MM.1S (cell line): Measurements from ENCODE around the gene CFH.

Experiments
- EZH2phosphoT487 ChIP-seq: fragments of 300-600 bp; sonication (generic); IDR thresholded peaks from 2 replicates; pipeline ENCODE4 v1.6.1; 2018; ENCODE audit warnings: antibody characterized with exemption, low read length
- TF ChIP-seq, protein P1 (sequence below): fragments of 300-600 bp; sonication (generic); IDR thresholded peaks from 2 replicates; pipeline ENCODE4 v1.5.1; 2016; ENCODE audit warnings: antibody characterized with exemption, low read length, mixed read lengths

DNA sequence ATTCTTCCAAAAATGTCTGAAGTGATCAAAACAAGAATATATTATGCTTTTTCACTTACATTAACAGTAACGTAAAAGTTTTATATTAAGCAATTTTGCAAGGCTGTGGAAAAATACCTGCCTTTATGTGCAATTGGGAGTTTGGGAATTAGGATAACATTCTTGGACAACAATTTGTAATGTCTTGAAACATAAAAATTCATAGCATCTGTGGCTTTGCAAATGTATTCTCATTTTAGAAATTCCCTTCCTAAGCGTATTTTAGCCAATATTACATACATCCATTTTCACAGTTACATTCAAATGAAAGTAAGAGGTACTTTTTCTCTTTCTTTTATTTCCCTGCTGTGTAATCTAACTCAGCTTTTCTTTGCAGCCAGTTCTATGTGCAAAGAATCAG is 13.4 kb upstream of the CFH start:
- no peak for TF ChIP-seq EZH2phosphoT487
- TF ChIP-seq, protein P1, sequence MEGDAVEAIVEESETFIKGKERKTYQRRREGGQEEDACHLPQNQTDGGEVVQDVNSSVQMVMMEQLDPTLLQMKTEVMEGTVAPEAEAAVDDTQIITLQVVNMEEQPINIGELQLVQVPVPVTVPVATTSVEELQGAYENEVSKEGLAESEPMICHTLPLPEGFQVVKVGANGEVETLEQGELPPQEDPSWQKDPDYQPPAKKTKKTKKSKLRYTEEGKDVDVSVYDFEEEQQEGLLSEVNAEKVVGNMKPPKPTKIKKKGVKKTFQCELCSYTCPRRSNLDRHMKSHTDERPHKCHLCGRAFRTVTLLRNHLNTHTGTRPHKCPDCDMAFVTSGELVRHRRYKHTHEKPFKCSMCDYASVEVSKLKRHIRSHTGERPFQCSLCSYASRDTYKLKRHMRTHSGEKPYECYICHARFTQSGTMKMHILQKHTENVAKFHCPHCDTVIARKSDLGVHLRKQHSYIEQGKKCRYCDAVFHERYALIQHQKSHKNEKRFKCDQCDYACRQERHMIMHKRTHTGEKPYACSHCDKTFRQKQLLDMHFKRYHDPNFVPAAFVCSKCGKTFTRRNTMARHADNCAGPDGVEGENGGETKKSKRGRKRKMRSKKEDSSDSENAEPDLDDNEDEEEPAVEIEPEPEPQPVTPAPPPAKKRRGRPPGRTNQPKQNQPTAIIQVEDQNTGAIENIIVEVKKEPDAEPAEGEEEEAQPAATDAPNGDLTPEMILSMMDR = no peak
